Measurements from ENCODE around the gene CAP2. TPM values are rescaled to one million over a fixed set of nuclear protein-coding genes. Genes with fewer than 3 reads are reported as not detected.
"Not testable (repeated sequence)": the region's sequence is repeated elsewhere in the genome, so short reads cannot be mapped to it uniquely, and the experiment has no call there.

CAP2 gene
- total RNA-seq, 1 experiment from 2014 or later: 11.3 TPM

GRCh38 chr6:17415321-17415720 is 21.9 kb downstream of the CAP2 start:
- Histone ChIP-seq H3K27me3 (ENCODE audit: control insufficient read depth, insufficient read depth, low read length) (no peaks in the 10 kb centered on the region), H3K4me3 (ENCODE audit: insufficient read depth, low read depth, low read length) (no peak overlapping the region), H3K36me3 (replicated peaks; ENCODE audit: control insufficient read depth, insufficient read depth, low read length) (no peaks in the 10 kb centered on the region)
- DNase-seq: no peak

- H3K4me3 ChIP-seq (ENCODE audit: insufficient read depth, low read depth, low read length): no peak overlapping the region
Observed at GRCh38 chr6:17416806-17417205, 23.4 kb downstream of the CAP2 start.

GRCh38 chr6:17417817-17418216 is 24.4 kb downstream of the CAP2 start:
- Histone ChIP-seq H3K36me3 (replicated peaks; ENCODE audit: control insufficient read depth, insufficient read depth, low read length) (no peaks in the 10 kb centered on the region), H3K27me3 (ENCODE audit: control insufficient read depth, insufficient read depth, low read length) (no peaks in the 10 kb centered on the region), H3K4me3 (ENCODE audit: insufficient read depth, low read depth, low read length) (no peak overlapping the region)
- peak; percentile 61 for DNase-seq

More at GRCh38 chr6:17416806-17417205, 23.4 kb downstream of the CAP2 start:
- Histone ChIP-seq H3K36me3 (replicated peaks; ENCODE audit: control insufficient read depth, insufficient read depth, low read length) (no peaks in the 10 kb centered on the region), H3K27me3 (ENCODE audit: control insufficient read depth, insufficient read depth, low read length) (no peaks in the 10 kb centered on the region)
- DNase-seq: no peak

GRCh38 chr6:17418281-17419188 is 25.1 kb downstream of the CAP2 start:
- DNase-seq: no peak
- Histone ChIP-seq H3K36me3 (replicated peaks; ENCODE audit: control insufficient read depth, insufficient read depth, low read length) (no peaks in the 10 kb centered on the region), H3K4me3 (ENCODE audit: insufficient read depth, low read depth, low read length) (no peak overlapping the region), H3K27me3 (ENCODE audit: control insufficient read depth, insufficient read depth, low read length) (no peaks in the 10 kb centered on the region)

- Histone ChIP-seq H3K36me3 (replicated peaks; ENCODE audit: control insufficient read depth, insufficient read depth, low read length) (no peaks in the 10 kb centered on the region), H3K4me3 (ENCODE audit: insufficient read depth, low read depth, low read length) (no peak overlapping the region), H3K27me3 (ENCODE audit: control insufficient read depth, insufficient read depth, low read length) (no peaks in the 10 kb centered on the region)
- no peak for DNase-seq
Observed at GRCh38 chr6:17419189-17419575, 25.8 kb downstream of the CAP2 start.

- DNase-seq: no peak
- H3K4me3 ChIP-seq (ENCODE audit: insufficient read depth, low read depth, low read length): no peak overlapping the region
- H3K36me3 ChIP-seq (replicated peaks; ENCODE audit: control insufficient read depth, insufficient read depth, low read length): no peaks in the 10 kb centered on the region
- no peaks in the 10 kb centered on the region for H3K27me3 ChIP-seq (ENCODE audit: control insufficient read depth, insufficient read depth, low read length)
Observed at GRCh38 chr6:17420368-17420767, 27.0 kb downstream of the CAP2 start.

- Histone ChIP-seq H3K36me3 (replicated peaks; ENCODE audit: control insufficient read depth, insufficient read depth, low read length) (no peaks in the 10 kb centered on the region), H3K4me3 (ENCODE audit: insufficient read depth, low read depth, low read length) (no peak overlapping the region), H3K27me3 (ENCODE audit: control insufficient read depth, insufficient read depth, low read length) (no peaks in the 10 kb centered on the region)
- DNase-seq: no peak
Observed at GRCh38 chr6:17421406-17421805, 28.0 kb downstream of the CAP2 start.

GRCh38 chr6:17423026-17423425 is 29.6 kb downstream of the CAP2 start:
- no peaks in the 10 kb centered on the region for H3K27me3 ChIP-seq (ENCODE audit: control insufficient read depth, insufficient read depth, low read length)
- no peak for DNase-seq
- no peaks in the 10 kb centered on the region for H3K36me3 ChIP-seq (replicated peaks; ENCODE audit: control insufficient read depth, insufficient read depth, low read length)
- no peak overlapping the region for H3K4me3 ChIP-seq (ENCODE audit: insufficient read depth, low read depth, low read length)

- Histone ChIP-seq H3K4me3 (ENCODE audit: insufficient read depth, low read depth, low read length) (no peak overlapping the region), H3K36me3 (replicated peaks; ENCODE audit: control insufficient read depth, insufficient read depth, low read length) (no peaks in the 10 kb centered on the region), H3K27me3 (ENCODE audit: control insufficient read depth, insufficient read depth, low read length) (no peaks in the 10 kb centered on the region)
- DNase-seq: no peak
Observed at GRCh38 chr6:17427062-17427461, 33.7 kb downstream of the CAP2 start.

- DNase-seq: no peak
- Histone ChIP-seq H3K27me3 (ENCODE audit: control insufficient read depth, insufficient read depth, low read length) (no peaks in the 10 kb centered on the region), H3K36me3 (replicated peaks; ENCODE audit: control insufficient read depth, insufficient read depth, low read length) (no peaks in the 10 kb centered on the region), H3K4me3 (ENCODE audit: insufficient read depth, low read depth, low read length) (no peak overlapping the region)
Observed at GRCh38 chr6:17427617-17428016, 34.2 kb downstream of the CAP2 start.

GRCh38 chr6:17428595-17429120 is 35.3 kb downstream of the CAP2 start:
- not testable (repeated sequence) for DNase-seq; H3K36me3 ChIP-seq (replicated peaks; ENCODE audit: control insufficient read depth, insufficient read depth, low read length); H3K27me3 ChIP-seq (ENCODE audit: control insufficient read depth, insufficient read depth, low read length); H3K4me3 ChIP-seq (ENCODE audit: insufficient read depth, low read depth, low read length)

- Histone ChIP-seq H3K36me3 (replicated peaks; ENCODE audit: control insufficient read depth, insufficient read depth, low read length) (no peaks in the 10 kb centered on the region), H3K4me3 (ENCODE audit: insufficient read depth, low read depth, low read length) (no peak overlapping the region), H3K27me3 (ENCODE audit: control insufficient read depth, insufficient read depth, low read length) (no peaks in the 10 kb centered on the region)
- no peak for DNase-seq
Observed at GRCh38 chr6:17429383-17430061, 36.1 kb downstream of the CAP2 start.

- H3K4me3 ChIP-seq (ENCODE audit: insufficient read depth, low read depth, low read length): no peak overlapping the region
- no peaks in the 10 kb centered on the region for H3K27me3 ChIP-seq (ENCODE audit: control insufficient read depth, insufficient read depth, low read length)
- H3K36me3 ChIP-seq (replicated peaks; ENCODE audit: control insufficient read depth, insufficient read depth, low read length): no peaks in the 10 kb centered on the region; the same call in 1 of the 2 replicates
- DNase-seq: peak; percentile 38
Observed at GRCh38 chr6:17431581-17431980, 38.2 kb downstream of the CAP2 start.

GRCh38 chr6:17432356-17432755 is 39.0 kb downstream of the CAP2 start:
- no peak for DNase-seq
- H3K4me3 ChIP-seq (ENCODE audit: insufficient read depth, low read depth, low read length): no peak overlapping the region
- no peaks in the 10 kb centered on the region for H3K27me3 ChIP-seq (ENCODE audit: control insufficient read depth, insufficient read depth, low read length)
- no peaks in the 10 kb centered on the region; the same call in 1 of the 2 replicates for H3K36me3 ChIP-seq (replicated peaks; ENCODE audit: control insufficient read depth, insufficient read depth, low read length)
